ENCODE measurements around the gene PLCL1.
"Not testable (repeated sequence)": the region's sequence is repeated elsewhere in the genome, so short reads cannot be mapped to it uniquely, and the experiment has no call there.

Gene PLCL1

DNA sequence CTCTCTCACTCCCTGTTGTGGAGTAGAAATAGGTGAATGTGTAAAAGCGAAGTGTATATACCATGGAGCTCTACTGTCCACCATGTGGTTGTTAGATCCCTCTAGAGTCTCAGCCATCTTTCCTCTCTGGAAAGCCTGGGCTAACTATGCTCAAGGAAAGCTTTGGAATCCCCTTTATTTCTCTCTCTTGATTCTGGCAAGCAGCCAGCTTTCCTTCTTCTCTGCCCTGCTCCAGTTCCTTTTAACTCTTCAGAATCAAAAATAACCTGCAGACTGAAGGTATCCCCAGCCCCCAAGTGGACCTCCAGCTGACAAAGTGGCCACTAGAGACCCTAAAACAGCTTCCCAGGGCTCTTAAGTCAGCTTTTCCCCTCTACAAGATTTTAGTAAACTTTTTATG, 381.9 kb downstream of the PLCL1 start:
- DNase-seq (ENCODE audit: low spot score): no peak

DNA sequence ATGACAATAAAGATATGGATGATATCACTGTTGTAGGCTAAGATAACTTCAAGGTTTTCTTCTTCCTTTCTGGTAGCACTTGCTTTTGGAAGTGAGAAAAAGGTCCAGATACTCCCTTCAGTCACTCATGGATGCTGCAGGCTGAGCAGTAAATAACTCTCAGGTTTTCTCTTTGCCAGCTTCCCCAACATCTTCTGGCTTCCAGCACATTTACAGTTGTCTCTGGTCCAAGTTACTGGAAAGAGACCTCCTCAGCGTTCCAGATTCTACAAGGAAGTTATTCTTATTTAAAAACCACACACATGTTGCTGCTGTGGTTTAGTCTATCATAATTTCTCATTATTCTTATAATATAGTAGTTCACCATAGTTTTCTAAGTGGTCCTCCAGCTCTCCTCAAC, 383.4 kb downstream of the PLCL1 start:
- no peak for DNase-seq (ENCODE audit: low spot score)

DNA sequence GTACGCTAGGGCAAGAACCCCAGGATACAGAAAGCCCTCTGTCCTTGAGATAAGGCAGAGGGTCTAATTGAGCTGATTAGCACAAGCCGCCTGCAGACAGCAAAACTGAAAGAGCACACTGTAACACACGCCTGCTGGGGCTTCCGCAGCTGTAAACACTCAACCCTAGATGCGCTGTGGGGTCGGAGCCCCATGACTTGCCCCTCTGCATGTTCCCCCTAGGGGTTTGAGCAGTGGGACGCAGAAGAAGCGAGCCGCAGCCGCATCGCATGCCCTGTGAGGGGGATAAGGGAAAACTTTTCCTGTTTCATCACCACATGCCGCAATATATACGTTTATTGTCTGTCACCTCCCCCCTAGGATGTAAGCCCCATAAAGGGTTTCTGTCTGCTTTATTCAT, 384.6 kb downstream of the PLCL1 start:
- DNase-seq (ENCODE audit: low spot score): no peak

DNA sequence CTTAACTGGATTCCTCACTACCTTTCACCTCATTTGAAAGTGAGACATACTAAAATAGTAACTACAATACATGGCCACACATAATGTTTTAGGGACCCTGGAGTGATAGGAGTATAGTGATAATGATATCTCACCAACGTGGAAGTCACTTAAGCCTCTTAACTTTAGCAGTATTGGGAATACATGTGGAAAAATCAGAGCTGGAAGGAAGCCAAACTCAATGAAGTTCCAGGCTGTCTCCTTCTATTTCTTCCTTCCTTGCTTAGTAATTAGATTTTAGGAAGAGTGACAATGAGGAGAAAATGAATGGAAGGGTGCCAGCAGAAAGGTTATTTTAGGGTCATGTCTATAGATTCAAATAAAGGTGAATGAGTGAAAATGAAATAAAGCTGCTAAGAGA, 387.3 kb downstream of the PLCL1 start:
- DNase-seq (ENCODE audit: low spot score): no peak

DNA sequence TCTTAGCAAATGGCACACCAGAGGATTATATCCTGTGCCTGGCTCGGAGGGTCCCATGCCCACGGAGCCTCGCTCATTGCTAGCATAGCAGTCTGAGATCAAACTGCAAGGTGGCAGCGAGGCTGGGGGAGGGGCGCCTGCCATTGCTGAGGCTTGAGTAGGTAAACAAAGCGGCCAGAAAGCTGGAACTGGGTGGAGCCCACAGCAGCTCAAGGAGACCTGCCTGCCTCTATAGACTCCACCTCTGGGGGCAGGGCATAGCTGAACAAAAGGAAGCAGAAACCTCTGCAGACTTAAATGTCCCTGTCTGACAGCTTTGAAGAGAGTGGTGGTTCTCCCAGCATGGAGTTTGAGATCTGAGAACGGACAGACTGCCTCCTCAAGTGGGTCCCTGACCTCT, 392.2 kb downstream of the PLCL1 start:
- not testable (repeated sequence) for DNase-seq (ENCODE audit: low spot score)

Measured in NAMALWA (cell line).